Measurements from ENCODE around the gene RAB26. TPM values are rescaled to one million over a fixed set of nuclear protein-coding genes. Genes with fewer than 3 reads are reported as not detected.
"Not testable (repeated sequence)": the region's sequence is repeated elsewhere in the genome, so short reads cannot be mapped to it uniquely, and the experiment has no call there.

Gene RAB26
- total and polyA plus RNA-seq, 2 donors (not counting 3 experiments of a cell fraction or from before 2014, with no cell fraction given): 0.91 to 2.0 TPM

GRCh38 chr16:2123706-2124376 lies 24.6 kb upstream of the RAB26 start:
- POLR2A ChIA-PET; H2AFZ ChIP-seq (ENCODE audit: low read depth, low read length); H3K9me3 ChIP-seq (replicated peaks; ENCODE audit: control insufficient read depth, insufficient read depth, low read length); H3K9ac ChIP-seq (replicated peaks; ENCODE audit: extremely low read depth, insufficient read depth, low read length); BruUV-seq (replicated peaks); intact Hi-C loops (cut with micrococcal nuclease); dilution Hi-C loops (cut with MboI; ENCODE audit: extremely low pct_ligation_motif_present, low sequenced_read_pairs); H3K4me3 ChIP-seq (replicated peaks in 1 of 3; ENCODE audit: insufficient read depth in 1 of 3, low read depth in 1 of 3, low read length in 3 of 3); H3K4me2 ChIP-seq (ENCODE audit: insufficient read depth, low read length); FAIRE-seq; DNase-seq (ENCODE audit: low read depth, low spot score); H3K27me3 ChIP-seq (ENCODE audit: control insufficient read depth in 2 of 2, insufficient read depth in 2 of 2, low read length in 2 of 2); H3K9me1 ChIP-seq (replicated peaks; ENCODE audit: control insufficient read depth, extremely low read depth, insufficient read depth, low read length); H4K20me1 ChIP-seq (replicated peaks; ENCODE audit: control insufficient read depth, extremely low read depth, insufficient read depth, low read length); H3K36me3 ChIP-seq (ENCODE audit: control insufficient read depth in 2 of 2, extremely low read depth in 1 of 2, insufficient read depth in 2 of 2, low read length in 2 of 2): not testable (repeated sequence)
- CTCF ChIA-PET: interaction anchor here (1.2 kb wide), 1 partner anchor 120 kb away, joined by 3 read pairs; no protein-coding TSS in a partner anchor
- H3K79me2 ChIP-seq (ENCODE audit: control insufficient read depth, insufficient read depth, low read length): peaks cover 29% of the 10 kb centered on the region
- H3K27ac ChIP-seq (ENCODE audit: insufficient read depth, low read depth, low read length): peak overlapping the region; percentile 91
- H3K4me1 ChIP-seq (ENCODE audit: control insufficient read depth, extremely low read depth, insufficient read depth, low read length): peaks cover 37% of the 10 kb centered on the region

GRCh38 chr16:2124377-2124693 lies 24.1 kb upstream of the RAB26 start:
- H3K79me2 ChIP-seq (ENCODE audit: control insufficient read depth, insufficient read depth, low read length): peaks cover 29% of the 10 kb centered on the region
- peaks cover 37% of the 10 kb centered on the region for H3K4me1 ChIP-seq (ENCODE audit: control insufficient read depth, extremely low read depth, insufficient read depth, low read length)
- DNase-seq (ENCODE audit: low read depth, low spot score); H4K20me1 ChIP-seq (replicated peaks; ENCODE audit: control insufficient read depth, extremely low read depth, insufficient read depth, low read length); H3K27me3 ChIP-seq (ENCODE audit: control insufficient read depth in 2 of 2, insufficient read depth in 2 of 2, low read length in 2 of 2); H2AFZ ChIP-seq (ENCODE audit: low read depth, low read length); H3K36me3 ChIP-seq (ENCODE audit: control insufficient read depth in 2 of 2, extremely low read depth in 1 of 2, insufficient read depth in 2 of 2, low read length in 2 of 2); H3K9me1 ChIP-seq (replicated peaks; ENCODE audit: control insufficient read depth, extremely low read depth, insufficient read depth, low read length); dilution Hi-C loops (cut with MboI; ENCODE audit: extremely low pct_ligation_motif_present, low sequenced_read_pairs); intact Hi-C loops (cut with micrococcal nuclease); H3K4me3 ChIP-seq (replicated peaks in 1 of 3; ENCODE audit: insufficient read depth in 1 of 3, low read depth in 1 of 3, low read length in 3 of 3); BruUV-seq (replicated peaks); POLR2A ChIA-PET; H3K9me3 ChIP-seq (replicated peaks; ENCODE audit: control insufficient read depth, insufficient read depth, low read length); FAIRE-seq: not testable (repeated sequence)
- CTCF ChIA-PET: interaction anchor here (1.2 kb wide), 1 partner anchor 120 kb away, joined by 3 read pairs; no protein-coding TSS in a partner anchor
- H3K27ac ChIP-seq (ENCODE audit: insufficient read depth, low read depth, low read length): peak overlapping the region; percentile 91
- peak overlapping the region; percentile 61 for H3K9ac ChIP-seq (replicated peaks; ENCODE audit: extremely low read depth, insufficient read depth, low read length)
- peak overlapping the region; percentile 29 for H3K4me2 ChIP-seq (ENCODE audit: insufficient read depth, low read length)
